OCI-LY1 (cell line): ENCODE data around the gene CBFA2T3.

Experiments
- H2AFZ ChIP-seq: fragments of 200-600 bp; sonication (generic), shearing (Covaris generic); 2 replicates; pipeline ENCODE4 v1.6.0; 2014; ENCODE audit warnings: antibody characterized with exemption, mild to moderate bottlenecking, low read length
- H3F3A ChIP-seq: fragments of 200-600 bp; sonication (generic), shearing (Covaris generic); 2 replicates; pipeline ENCODE4 v1.6.0; 2014; ENCODE audit warnings: mild to moderate bottlenecking, antibody characterized with exemption, low read length, moderate library complexity; ENCODE audit not compliant: insufficient read depth
- H3K27ac ChIP-seq: fragments of 200-600 bp; sonication (generic); 2 replicates; pipeline ENCODE4 v1.5.1; 2014; ENCODE audit warnings: low read length, mixed run types, mild to moderate bottlenecking, low read depth; ENCODE audit not compliant: poor library complexity, severe bottlenecking
- H3K27me3 ChIP-seq: fragments of 200-600 bp; sonication (generic); 2 replicates; pipeline ENCODE4 v1.6.0; 2014; ENCODE audit warnings: antibody characterized with exemption, mild to moderate bottlenecking, low read length, moderate library complexity; ENCODE audit not compliant: insufficient read depth
- H3K36me3 ChIP-seq: fragments of 200-600 bp; sonication (generic); 2 replicates; pipeline ENCODE4 v1.6.1; 2014; ENCODE audit warnings: mild to moderate bottlenecking, antibody characterized with exemption, low read length, moderate library complexity, mixed read lengths; ENCODE audit not compliant: insufficient read depth
- H3K4me1 ChIP-seq: fragments of 200-600 bp; sonication (generic); 2 replicates; pipeline ENCODE4 v1.5.1; 2014; ENCODE audit warnings: mild to moderate bottlenecking, low read length, moderate library complexity; ENCODE audit not compliant: insufficient read depth, severe bottlenecking
- H3K4me2 ChIP-seq: fragments of 200-600 bp; sonication (generic), shearing (Covaris generic); 2 replicates; pipeline ENCODE4 v1.6.1; 2014; ENCODE audit warnings: low read length
- H3K4me3 ChIP-seq: fragments of 200-600 bp; sonication (generic); 2 replicates; pipeline ENCODE4 v1.5.1; 2014; ENCODE audit warnings: low read length, low read depth, mild to moderate bottlenecking, mixed read lengths; ENCODE audit not compliant: poor library complexity, severe bottlenecking
- H3K79me2 ChIP-seq: fragments of 200-600 bp; shearing (Covaris generic); 2 replicates; pipeline ENCODE4 v1.6.1; 2016; ENCODE audit warnings: mixed run types, low read length, mixed read lengths; ENCODE audit not compliant: insufficient read depth
- H3K9ac ChIP-seq: fragments of 200-600 bp; sonication (generic), shearing (Covaris generic); 2 replicates; pipeline ENCODE4 v1.6.1; 2014; ENCODE audit warnings: mild to moderate bottlenecking, low read length, mixed read lengths
- H3K9me2 ChIP-seq: fragments of 200-600 bp; sonication (generic), shearing (Covaris generic); 2 replicates; pipeline ENCODE4 v1.6.1; 2014; ENCODE audit warnings: low read depth, mild to moderate bottlenecking, low read length, mixed read lengths
- H3K9me3 ChIP-seq: fragments of 200-600 bp; shearing (Covaris generic); 2 replicates; pipeline ENCODE4 v1.6.1; 2014; ENCODE audit warnings: low read length, mixed read lengths
- H4K20me1 ChIP-seq: fragments of 200-600 bp; sonication (generic), shearing (Covaris generic); 2 replicates; pipeline ENCODE4 v1.6.0; 2016; ENCODE audit warnings: mild to moderate bottlenecking, low read length; ENCODE audit not compliant: insufficient read depth
- CTCF ChIP-seq: fragments of 200-600 bp; sonication (generic), shearing (Covaris generic); IDR thresholded peaks from 2 replicates; pipeline ENCODE4 v1.5.1; 2017; ENCODE audit warnings: mild to moderate bottlenecking, antibody characterized with exemption, low read length, moderate library complexity, mixed read lengths
- EZH2 ChIP-seq: fragments of 200-600 bp; sonication (generic), shearing (Covaris generic); IDR thresholded peaks from 2 replicates; pipeline ENCODE4 v1.8.0; 2017; ENCODE audit warnings: borderline replicate concordance, mixed run types, mild to moderate bottlenecking, antibody characterized with exemption, low read length, moderate library complexity, mixed read lengths

CBFA2T3 gene

GRCh38 chr16:88879788-88880055, 97.3 kb downstream of the CBFA2T3 start:
- Histone ChIP-seq H3K4me2 (no peak overlapping the region), H3K9me2 (no peaks in the 10 kb centered on the region), H4K20me1 (no peaks in the 10 kb centered on the region), H3K4me3 (no peak overlapping the region), H3F3A (no peaks in the 10 kb centered on the region), H3K4me1 (no peaks in the 10 kb centered on the region), H3K27ac (no peak overlapping the region), H3K27me3 (no peaks in the 10 kb centered on the region), H2AFZ (no peak overlapping the region), H3K79me2 (no peaks in the 10 kb centered on the region), H3K9me3 (no peaks in the 10 kb centered on the region), H3K9ac (no peak overlapping the region), H3K36me3 (peaks cover 25% of the 10 kb centered on the region)
- no peak for TF ChIP-seq EZH2
- TF ChIP-seq CTCF: no peak

GRCh38 chr16:88878967-88879787, 97.8 kb downstream of the CBFA2T3 start:
- H3K27ac ChIP-seq: no peak overlapping the region
- H3K27me3 ChIP-seq: no peaks in the 10 kb centered on the region
- no peak overlapping the region for H2AFZ ChIP-seq
- H3K4me3 ChIP-seq: no peak overlapping the region
- TF ChIP-seq CTCF: no peak
- no peak for TF ChIP-seq EZH2
- H3K9me3 ChIP-seq: no peaks in the 10 kb centered on the region
- no peaks in the 10 kb centered on the region for H3F3A ChIP-seq
- H3K9me2 ChIP-seq: no peaks in the 10 kb centered on the region
- no peaks in the 10 kb centered on the region for H4K20me1 ChIP-seq
- H3K9ac ChIP-seq: no peak overlapping the region
- H3K4me1 ChIP-seq: no peaks in the 10 kb centered on the region
- H3K79me2 ChIP-seq: no peaks in the 10 kb centered on the region
- no peak overlapping the region for H3K4me2 ChIP-seq
- H3K36me3 ChIP-seq: peaks cover 20% of the 10 kb centered on the region

- Histone ChIP-seq H3F3A (no peaks in the 10 kb centered on the region), H3K4me3 (no peak overlapping the region), H3K4me1 (no peaks in the 10 kb centered on the region), H3K9me3 (no peaks in the 10 kb centered on the region), H3K27me3 (no peaks in the 10 kb centered on the region; the same call in 1 of the 2 replicates), H2AFZ (no peak overlapping the region), H3K9ac (no peak overlapping the region), H3K27ac (no peak overlapping the region), H3K9me2 (no peaks in the 10 kb centered on the region), H3K36me3 (peaks cover 20% of the 10 kb centered on the region), H4K20me1 (no peaks in the 10 kb centered on the region), H3K4me2 (no peak overlapping the region), H3K79me2 (no peaks in the 10 kb centered on the region)
- TF ChIP-seq CTCF (no peak), EZH2 (no peak)
These were observed 98.7 kb downstream of the CBFA2T3 start for GRCh38 chr16:88878356-88878755.
